Hematopoietic multipotent progenitor cell (in vitro differentiated cells): ENCODE measurements around the gene C15orf62. TPM values are rescaled to one million over a fixed set of nuclear protein-coding genes. Genes with fewer than 3 reads are reported as not detected.

Source experiments
- DNase-seq, 3 donors: peaks; one replicate each; pipeline ENCODE4 v3.0.0-alpha.2; 2011 to 2015; ENCODE audit warnings: low read depth in 2 of 3, low spot score in 2 of 3
- total RNA-seq: library from RNA; depleted of rRNA; stranded (reverse); fragments of >200 nt; gene quantifications from one replicate; pipeline ENCODE4 v1.2.3, GENCODE V29; 2012

The C15orf62 gene
- total RNA-seq, 1 donor = 1.1 TPM

- peak; percentile 93 to 94 (median 93) for DNase-seq
Observed at GRCh38 chr15:40754883-40755811, 14.6 kb upstream of the C15orf62 start, which contains the start of gene RMDN3. Gene RMDN3 (minus strand): TSS chr15:40755254. CDS start chr15:40754783, 471 bp downstream.

- no peak for DNase-seq
Observed at GRCh38 chr15:40755812-40756208, 14.0 kb upstream of the C15orf62 start.

- DNase-seq = peak in 1 of 3 donors; percentile 31
Observed at GRCh38 chr15:40756938-40757337, 12.8 kb upstream of the C15orf62 start.

- no peak for DNase-seq
Observed at GRCh38 chr15:40759961-40760360, 9.8 kb upstream of the C15orf62 start.

GRCh38 chr15:40762919-40763800 lies 6.6 kb upstream of the C15orf62 start:
- DNase-seq = peak in 1 of 3 donors; percentile 55

DNA sequence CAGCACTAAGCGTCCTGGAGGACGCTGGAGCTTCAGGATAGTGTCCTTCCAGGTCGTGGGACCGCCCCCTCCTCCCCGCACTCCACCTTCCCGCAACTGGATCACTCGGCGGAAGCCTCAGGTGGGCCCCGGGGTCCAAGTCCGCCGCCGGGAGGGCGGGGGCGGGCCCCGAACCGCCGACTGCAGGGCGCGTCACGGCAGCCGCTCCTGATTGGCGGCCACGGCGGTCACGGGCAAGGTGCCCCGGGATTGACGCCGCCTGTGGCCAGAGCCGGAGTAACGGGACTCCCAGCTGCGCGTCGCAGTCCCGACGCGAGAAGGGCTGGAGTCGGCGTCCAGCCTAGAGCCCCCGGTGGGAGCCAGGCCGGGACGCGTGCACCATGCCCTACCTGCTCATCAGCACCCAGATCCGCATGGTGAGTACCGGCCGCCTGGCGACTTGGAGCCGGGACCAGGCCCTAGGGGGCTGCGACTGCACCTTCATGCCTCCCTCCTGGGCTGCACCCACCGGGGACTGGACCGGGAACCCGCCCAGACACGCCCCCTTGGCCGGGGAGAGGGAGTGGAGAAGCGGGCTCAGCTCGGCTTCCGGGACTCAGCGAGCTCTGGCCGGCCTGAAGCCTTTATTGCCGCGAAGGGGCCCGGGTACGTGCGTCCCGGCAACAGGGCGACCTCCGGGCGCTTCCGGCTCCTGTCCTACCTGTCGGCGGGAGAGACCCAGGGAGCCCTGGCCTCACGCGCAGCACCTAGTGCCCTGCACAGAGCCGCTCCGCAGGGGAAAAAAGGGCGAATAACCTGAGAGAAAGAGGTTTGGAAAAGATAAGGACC lies 5.8 kb upstream of the C15orf62 start, which contains the start of gene GCHFR:
TSS of gene GCHFR (plus strand) at position 268 of the 828 bp plus-strand sequence. CDS start at position 381, 113 bp downstream.
- peak in 2 of 3 donors; percentile 62 to 70 for DNase-seq

DNA sequence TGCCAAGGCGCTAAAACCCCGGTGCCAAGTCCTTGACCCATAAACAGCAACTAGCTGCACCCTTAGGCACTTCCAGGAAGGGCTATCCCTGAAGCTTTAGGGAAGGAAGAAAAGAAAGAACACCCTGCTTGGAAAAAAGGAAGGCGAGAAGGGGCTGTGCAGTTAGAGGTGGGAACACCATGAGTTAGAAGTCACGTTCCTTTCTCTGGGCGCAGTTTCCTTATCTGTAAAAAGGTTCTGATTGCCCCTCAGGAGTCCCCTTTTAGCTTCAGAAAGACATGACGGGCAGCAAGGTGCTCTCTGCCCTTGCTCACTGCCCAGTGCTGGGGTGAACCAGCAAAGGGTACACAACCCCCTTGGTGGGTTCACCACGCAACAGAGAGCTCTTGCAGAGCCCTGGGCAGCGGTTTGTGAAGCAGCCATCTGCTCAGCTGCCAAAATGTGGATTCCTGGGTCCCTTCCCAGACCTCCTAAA lies 5.1 kb upstream of the C15orf62 start:
- DNase-seq = no peak

GRCh38 chr15:40766194-40766815 lies 3.5 kb upstream of the C15orf62 start:
- no peak for DNase-seq

DNA sequence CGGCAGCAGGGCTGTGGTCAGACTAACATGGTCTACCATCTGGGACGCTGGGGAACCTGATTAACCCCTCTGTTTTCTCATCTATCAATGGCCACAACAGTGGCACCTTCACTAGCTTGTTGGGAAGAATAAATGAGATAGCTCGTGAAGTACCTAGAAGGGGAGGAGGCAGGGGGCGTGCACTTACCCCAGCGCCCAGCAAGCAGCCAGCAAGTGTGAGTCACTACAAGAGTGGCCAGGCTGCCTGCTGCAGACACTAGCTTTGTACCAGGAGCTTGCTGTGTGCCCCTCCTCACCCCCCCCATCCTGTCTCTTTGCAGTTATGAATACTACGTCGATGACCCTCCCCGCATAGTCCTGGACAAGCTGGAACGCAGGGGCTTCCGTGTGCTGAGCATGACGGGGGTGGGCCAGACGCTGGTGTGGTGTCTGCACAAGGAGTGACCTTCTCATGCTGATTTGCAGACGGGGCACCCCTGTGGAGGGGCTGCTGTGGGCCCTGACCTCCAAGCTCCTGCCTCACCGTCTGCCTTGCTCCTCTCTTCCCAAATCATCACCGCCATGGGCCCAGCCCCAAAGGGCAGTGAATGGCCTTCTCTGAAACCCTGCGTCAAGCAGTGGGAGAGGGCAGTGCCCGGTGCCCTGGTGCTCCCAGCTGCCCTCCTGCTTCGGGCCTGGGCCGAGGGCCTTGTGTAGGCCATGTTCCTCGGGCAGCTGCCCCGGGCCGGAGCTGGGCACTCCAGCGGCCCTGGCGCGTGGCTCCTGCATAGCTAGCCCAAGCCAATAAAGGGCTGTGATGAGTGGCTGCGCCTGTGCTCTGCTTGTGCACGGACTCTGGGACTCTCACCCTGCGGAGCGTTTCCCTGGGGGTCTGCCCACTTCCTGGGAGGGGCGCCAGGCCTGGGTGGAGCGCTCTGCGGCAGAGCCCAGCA lies 2.6 kb upstream of the C15orf62 start:
- no peak for DNase-seq

GRCh38 chr15:40767838-40768500 lies 1.8 kb upstream of the C15orf62 start:
- no peak for DNase-seq

DNA sequence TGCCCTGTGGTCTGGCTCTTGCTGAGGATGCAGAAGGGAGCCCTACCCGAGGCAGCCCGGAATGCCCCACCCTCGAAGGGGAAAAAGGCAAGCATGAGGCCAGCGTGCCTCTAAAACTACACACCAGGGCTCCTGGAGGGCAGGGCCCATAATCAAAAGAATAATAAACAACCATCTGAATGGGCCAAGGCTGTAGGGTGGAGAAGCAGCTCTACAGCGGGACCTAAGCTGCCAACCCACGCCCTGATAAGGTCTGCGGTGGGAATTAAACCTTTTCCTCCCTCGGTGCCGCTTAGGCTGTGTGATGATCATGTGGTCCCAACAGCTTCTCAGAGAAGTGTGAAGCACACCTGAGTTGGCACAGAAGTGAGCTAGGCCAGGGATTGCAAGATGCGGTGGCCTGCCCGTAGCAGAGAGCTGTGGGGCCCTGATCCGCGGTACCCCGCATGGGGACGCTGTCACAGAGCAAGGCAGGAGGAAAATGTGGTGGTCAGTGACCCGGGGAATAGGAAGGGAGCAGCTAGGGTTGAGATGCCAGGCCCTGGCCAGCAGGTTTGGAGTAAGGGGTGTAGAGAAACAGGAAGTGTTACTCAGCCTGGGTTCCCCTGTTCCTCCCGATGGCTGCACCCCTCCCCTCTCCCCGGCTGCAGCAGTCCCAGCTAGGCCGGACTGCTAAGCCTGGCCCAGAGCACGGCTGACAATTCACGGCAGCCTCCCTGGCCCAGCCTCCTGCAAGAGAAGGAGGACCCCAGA lies 1.1 kb upstream of the C15orf62 start:
- peak in 2 of 3 donors; percentile 49 to 64 for DNase-seq

- peak in 1 of 3 donors; percentile 37 for DNase-seq
Observed at GRCh38 chr15:40770147-40770721, 454 bp downstream of the C15orf62 start.

DNA sequence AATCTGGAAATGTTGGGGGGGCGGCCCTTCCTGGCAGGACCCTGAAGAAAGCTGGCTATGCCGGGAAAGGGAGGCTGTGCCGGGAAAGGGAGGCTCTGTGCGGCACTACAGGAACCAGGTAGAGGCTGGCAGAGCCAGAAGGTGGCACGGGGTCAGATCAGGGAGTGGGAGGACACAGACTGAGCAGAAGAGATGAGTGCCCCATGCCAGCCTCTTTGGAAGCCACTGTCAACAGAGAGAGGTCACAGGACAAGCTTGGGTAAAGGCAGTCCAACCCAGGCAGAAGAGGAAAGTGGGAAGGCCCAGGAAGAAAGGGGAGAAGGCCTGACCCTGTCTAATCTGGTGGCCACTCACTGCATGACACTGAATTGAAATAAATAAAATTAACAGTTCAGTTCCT lies 1.5 kb downstream of the C15orf62 start:
- DNase-seq = no peak

- DNase-seq = no peak
Observed at GRCh38 chr15:40772014-40772413, 2.2 kb downstream of the C15orf62 start.

DNA sequence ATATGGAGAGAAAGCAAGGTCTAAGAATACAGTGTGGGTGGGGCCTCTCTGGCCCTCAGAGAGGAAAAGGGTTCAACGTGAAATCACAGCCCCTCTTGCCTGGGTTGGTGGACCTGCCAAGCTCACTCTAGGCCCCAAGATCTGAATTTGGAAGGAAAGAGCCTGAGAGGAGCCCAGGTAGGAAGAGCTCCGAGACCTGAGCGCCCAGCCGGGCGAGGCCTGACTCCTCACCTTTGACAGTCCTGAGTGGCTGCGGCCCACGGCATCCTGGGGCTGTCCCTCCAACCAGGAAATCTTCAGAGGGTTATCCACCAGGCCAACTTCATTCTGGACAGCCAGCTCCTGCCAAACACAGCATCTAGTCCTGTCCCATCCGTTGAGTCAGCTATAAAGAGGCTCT lies 3.7 kb downstream of the C15orf62 start:
- DNase-seq = no peak

GRCh38 chr15:40773902-40774301 lies 4.1 kb downstream of the C15orf62 start:
- no peak for DNase-seq

DNA sequence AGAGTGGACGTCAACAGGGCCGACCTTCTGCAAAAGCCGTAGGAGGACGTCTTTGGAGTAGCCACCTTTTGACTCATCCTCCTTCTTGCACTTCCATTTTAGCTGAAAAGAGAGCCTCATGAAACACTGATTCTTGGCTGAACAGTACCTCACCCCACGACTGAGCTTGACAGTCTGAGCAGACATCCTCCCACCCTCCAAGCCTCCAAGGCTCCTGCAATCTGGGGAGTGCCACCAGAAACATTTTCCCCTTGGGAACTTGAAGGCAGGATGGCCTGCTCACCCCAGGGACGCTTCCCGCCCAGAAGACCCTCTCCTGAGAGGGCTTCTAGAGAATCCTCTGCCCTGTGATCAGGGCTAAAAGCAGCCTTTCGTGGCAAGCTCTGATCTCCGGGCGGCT lies 5.2 kb downstream of the C15orf62 start:
- DNase-seq = no peak
